Measurements from ENCODE around the gene CCL19.

The CCL19 gene

GRCh38 chr9:34642679-34643078, 48.4 kb downstream of the CCL19 start:
- Histone ChIP-seq H4K20me1 (ENCODE audit: insufficient read depth, low read length) (peaks cover 1% of the 10 kb centered on the region; the same call in 1 of the 2 replicates), H3K27ac (ENCODE audit: low read length) (no peak overlapping the region), H2AFZ (ENCODE audit: low read depth, low read length) (no peak overlapping the region), H3K9me3 (ENCODE audit: insufficient read depth, low read length) (no peaks in the 10 kb centered on the region), H3K4me3 (ENCODE audit: low read length) (no peak overlapping the region), H3K9ac (ENCODE audit: low read length) (no peak overlapping the region), H3K79me2 (ENCODE audit: low read length) (peaks cover 10% of the 10 kb centered on the region), H3K27me3 (ENCODE audit: low read depth, low read length) (no peaks in the 10 kb centered on the region), H3K4me1 (ENCODE audit: low read length) (peaks cover 18% of the 10 kb centered on the region), H3K36me3 (replicated peaks; ENCODE audit: low read depth, low read length) (peaks cover under 1% of the 10 kb centered on the region), H3K4me2 (ENCODE audit: low read length) (no peak overlapping the region)
- no peak for TF ChIP-seq EZH2phosphoT487 (IDR thresholded peaks at IDR 0.05; ENCODE audit: low read depth)
- no peak for TF ChIP-seq CTCF (IDR thresholded peaks at IDR 0.05; ENCODE audit: low read depth, low read length)
